H9 (cell line): ENCODE measurements around the gene HDAC7. TPM values are rescaled to one million over a fixed set of nuclear protein-coding genes. Genes with fewer than 3 reads are reported as not detected.

Experiments used
- DNase-seq: peaks from one replicate; pipeline ENCODE4 v3.0.0-alpha.2; 2017
- H2AFZ ChIP-seq: one replicate; pipeline ENCODE4 v1.6.1; 2013; ENCODE audit warnings: mild to moderate bottlenecking, low read length, control low read depth, moderate library complexity
- H2AK5ac ChIP-seq: 2 replicates; pipeline ENCODE4 v1.6.1; 2013; ENCODE audit warnings: low read length, control low read depth, mixed read lengths; ENCODE audit not compliant: insufficient read length
- H2BK120ac ChIP-seq: one replicate; pipeline ENCODE4 v1.6.1; 2013; ENCODE audit warnings: low read depth, mild to moderate bottlenecking, low read length, control low read depth, inconsistent platforms; ENCODE audit not compliant: poor library complexity, severe bottlenecking
- H2BK12ac ChIP-seq: 2 replicates; pipeline ENCODE4 v1.6.1; 2013; ENCODE audit warnings: low read length, control low read depth, mixed read lengths, low read depth; ENCODE audit not compliant: insufficient read length
- H2BK15ac ChIP-seq: 2 replicates; pipeline ENCODE4 v1.6.1; 2013; ENCODE audit warnings: low read depth, low read length, control low read depth
- H2BK20ac ChIP-seq: one replicate; pipeline ENCODE4 v1.6.1; 2013; ENCODE audit warnings: low read depth, mild to moderate bottlenecking, low read length, control low read depth, inconsistent platforms; ENCODE audit not compliant: poor library complexity, severe bottlenecking
- H2BK5ac ChIP-seq: 2 replicates; pipeline ENCODE4 v1.6.1; 2013; ENCODE audit warnings: low read length, control low read depth, mixed read lengths; ENCODE audit not compliant: insufficient read length
- H3K14ac ChIP-seq: 2 replicates; pipeline ENCODE4 v1.6.1; 2013; ENCODE audit warnings: low read length, control low read depth; ENCODE audit not compliant: insufficient read depth
- H3K18ac ChIP-seq: 2 replicates; pipeline ENCODE4 v1.6.1; 2013; ENCODE audit warnings: low read depth, mild to moderate bottlenecking, mixed read lengths, low read length, control low read depth; ENCODE audit not compliant: insufficient read length
- H3K23ac ChIP-seq: 2 replicates; pipeline ENCODE4 v1.6.1; 2013; ENCODE audit warnings: low read length, control low read depth, mixed read lengths, low read depth; ENCODE audit not compliant: insufficient read length
- H3K23me2 ChIP-seq: 2 replicates; pipeline ENCODE4 v1.6.1; 2013; ENCODE audit warnings: low read depth, mild to moderate bottlenecking, mixed read lengths, low read length, control low read depth; ENCODE audit not compliant: insufficient read length, poor library complexity, severe bottlenecking
- H3K27ac ChIP-seq: 2 replicates; pipeline ENCODE4 v1.5.1; 2013; ENCODE audit warnings: low read length, control low read depth, mixed read lengths, low read depth; ENCODE audit not compliant: insufficient read length
- H3K27me3 ChIP-seq: 2 replicates; pipeline ENCODE4 v1.6.1; 2013; ENCODE audit warnings: low read length, control low read depth, inconsistent platforms; ENCODE audit not compliant: insufficient read depth
- H3K4ac ChIP-seq: 2 replicates; pipeline ENCODE4 v1.6.1; 2013; ENCODE audit warnings: low read depth, mild to moderate bottlenecking, control low read depth, inconsistent platforms, low read length, moderate library complexity
- H3K4me1 ChIP-seq: 2 replicates; pipeline ENCODE4 v1.6.1; 2013; ENCODE audit warnings: low read length, control low read depth, inconsistent platforms; ENCODE audit not compliant: insufficient read depth
- H3K4me2 ChIP-seq: 2 replicates; pipeline ENCODE4 v1.6.1; 2013; ENCODE audit warnings: low read length, control low read depth, mixed read lengths; ENCODE audit not compliant: insufficient read length, insufficient read depth
- H3K56ac ChIP-seq: 2 replicates; pipeline ENCODE4 v1.6.1; 2013; ENCODE audit warnings: low read depth, mild to moderate bottlenecking, mixed read lengths, low read length, control low read depth; ENCODE audit not compliant: insufficient read length
- H3K79me1 ChIP-seq: 2 replicates; pipeline ENCODE4 v1.6.1; 2013; ENCODE audit warnings: low read depth, mild to moderate bottlenecking, moderate library complexity, low read length, control low read depth, inconsistent platforms; ENCODE audit not compliant: insufficient read depth, poor library complexity, severe bottlenecking
- H3K79me2 ChIP-seq: 2 replicates; pipeline ENCODE4 v1.6.1; 2013; ENCODE audit warnings: low read length, control low read depth, inconsistent platforms; ENCODE audit not compliant: insufficient read depth
- H3K9ac ChIP-seq: 2 replicates; pipeline ENCODE4 v1.6.1; 2013; ENCODE audit warnings: low read length, control low read depth, mixed read lengths; ENCODE audit not compliant: insufficient read length; ENCODE audit errors: extremely low read depth
- H3K9me3 ChIP-seq: one replicate; pipeline ENCODE4 v1.6.1; 2013; ENCODE audit warnings: low read depth, low read length, inconsistent platforms; ENCODE audit not compliant: control insufficient read depth
- H3T11ph ChIP-seq: one replicate; pipeline ENCODE4 v1.6.1; 2013; ENCODE audit warnings: mild to moderate bottlenecking, low read length, control low read depth, inconsistent platforms
- H4K20me1 ChIP-seq: one replicate; pipeline ENCODE4 v1.6.1; 2013; ENCODE audit not compliant: control insufficient read depth, insufficient read length, insufficient read depth
- H4K5ac ChIP-seq: 2 replicates; pipeline ENCODE4 v1.6.1; 2013; ENCODE audit warnings: low read depth, mild to moderate bottlenecking, mixed read lengths, low read length, control low read depth; ENCODE audit not compliant: insufficient read length
- H4K8ac ChIP-seq: replicated peaks from 2 replicates; pipeline ENCODE4 v1.6.1; 2013; ENCODE audit warnings: low read length, control low read depth, mixed read lengths, low read depth; ENCODE audit not compliant: insufficient read length
- H4K91ac ChIP-seq: 2 replicates; pipeline ENCODE4 v1.6.1; 2013; ENCODE audit warnings: low read depth, mild to moderate bottlenecking, moderate library complexity, mixed read lengths, low read length, control low read depth; ENCODE audit not compliant: insufficient read length
- H3K27ac Mint-ChIP-seq, 3 experiments: 2 replicates in 2 of 3; 3 replicates in 1 of 3; pipeline ENCODE4 v1.8.0; 2020 to 2021; ENCODE audit warnings: mixed read lengths in 3 of 3, mild to moderate bottlenecking in 1 of 3, moderate library complexity in 1 of 3
- H3K27me3 Mint-ChIP-seq: 2 replicates; pipeline ENCODE4 v1.8.0; 2021; ENCODE audit warnings: low read depth, mild to moderate bottlenecking, moderate library complexity, mixed read lengths
- H3K36me3 Mint-ChIP-seq, 3 experiments: 2 replicates in 2 of 3; 3 replicates in 1 of 3; pipeline ENCODE4 v1.8.0; 2020 to 2021; ENCODE audit warnings: low read depth in 3 of 3, mixed read lengths in 3 of 3; ENCODE audit not compliant: insufficient read depth in 1 of 3
- H3K4me1 Mint-ChIP-seq, 2 experiments: 2 replicates each; pipeline ENCODE4 v1.8.0; 2020; ENCODE audit warnings: mixed read lengths in 2 of 2
- H3K4me3 Mint-ChIP-seq, 2 experiments: 2 replicates in 1 of 2; 3 replicates in 1 of 2; pipeline ENCODE4 v1.8.0; 2020 to 2021; ENCODE audit warnings: mild to moderate bottlenecking in 2 of 2, mixed read lengths in 2 of 2, moderate library complexity in 1 of 2
- H3K9me3 Mint-ChIP-seq, 2 experiments: 2 replicates in 1 of 2; 3 replicates in 1 of 2; pipeline ENCODE4 v1.8.0; 2020; ENCODE audit warnings: mild to moderate bottlenecking in 2 of 2, mixed read lengths in 2 of 2, moderate library complexity in 1 of 2
- WGBS: extraction: QIAGEN DNeasy Blood & Tissue Kit; methylation state at CpG from one replicate; pipeline ENCODE4 v1.1.7; 2013; ENCODE audit warnings: missing lambda C conversion rate, low lambda C conversion rate, mixed read lengths; ENCODE audit not compliant: insufficient read length; ENCODE audit errors: extremely low coverage; 5-methylcytosine and 5-hydroxymethylcytosine counted together
- total RNA-seq: library from RNA; stranded (reverse); gene quantifications from 2 replicates; pipeline ENCODE4 v1.2.1, GENCODE V29; 2021
- TF ChIP-seq, protein P1 (sequence below): fragments of 200-600 bp; sonication (generic); conservative IDR thresholded peaks from 3 replicates; pipeline ENCODE4 v1.8.0; 2021; ENCODE audit warnings: antibody characterized with exemption, mild to moderate bottlenecking

HDAC7 gene
- total RNA-seq, 1 experiment from 2014 or later: 72.1 TPM

DNA sequence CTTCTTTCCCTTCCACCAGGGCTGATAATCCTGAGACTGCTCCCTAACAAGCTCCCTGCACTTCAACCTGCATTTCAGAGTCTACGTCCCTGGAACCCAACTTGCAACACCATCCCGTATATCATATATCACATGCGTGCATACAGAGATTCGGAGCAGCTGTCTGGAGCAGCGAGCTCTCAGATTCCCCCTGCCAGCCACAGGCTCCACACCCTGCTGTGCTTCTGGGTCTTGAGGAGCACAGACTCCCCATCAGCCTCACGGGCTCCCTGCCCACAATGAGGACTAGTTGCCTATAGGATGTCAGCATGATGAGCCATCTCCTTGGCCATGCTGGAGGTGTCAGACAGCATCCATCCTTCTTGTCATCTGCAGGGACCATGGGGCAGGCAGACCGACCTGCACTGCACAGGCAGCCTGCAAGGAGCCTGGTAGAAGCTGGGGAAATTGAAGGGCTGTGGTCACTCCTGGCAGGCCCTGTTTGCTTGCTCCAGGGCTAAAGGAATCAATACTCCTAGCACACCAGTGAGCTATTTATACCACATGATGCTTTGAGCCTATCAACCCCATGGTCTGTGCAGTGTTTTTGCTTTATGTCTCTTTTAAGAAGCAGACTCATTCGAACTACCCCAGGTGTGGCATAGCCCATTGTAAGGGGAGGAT lies 19.6 kb upstream of the HDAC7 start:
- H3K9me3 Mint-ChIP-seq: no peaks in the 10 kb centered on the region; a peak in 1 of 5 replicates
- Histone ChIP-seq H3K56ac (no peak overlapping the region), H3K27me3 (no peaks in the 10 kb centered on the region), H2BK15ac (no peak overlapping the region), H3K4me2 (no peak overlapping the region), H3T11ph (no peak overlapping the region), H3K23ac (no peak overlapping the region), H3K14ac (no peak overlapping the region), H2AK5ac (no peak overlapping the region), H4K8ac (no peak overlapping the region), H2BK20ac (no peak overlapping the region), H3K27ac (no peak overlapping the region), H3K9ac (no peak overlapping the region), H2BK120ac (no peak overlapping the region), H2BK12ac (no peak overlapping the region), H4K91ac (no peak overlapping the region), H3K4me1 (peaks cover 4% of the 10 kb centered on the region; the same call in 1 of the 2 replicates), H3K4ac (no peak overlapping the region), H3K79me1 (no peaks in the 10 kb centered on the region), H2AFZ (no peak overlapping the region), H3K9me3 (no peaks in the 10 kb centered on the region), H4K20me1 (no peaks in the 10 kb centered on the region), H3K18ac (no peak overlapping the region), H2BK5ac (no peak overlapping the region), H4K5ac (no peak overlapping the region), H3K23me2 (no peaks in the 10 kb centered on the region), H3K79me2 (no peaks in the 10 kb centered on the region)
- no CpG with 5 or more reads among the region's 8 CpGs for WGBS
- DNase-seq: peak; percentile 27
- TF ChIP-seq, protein P1, sequence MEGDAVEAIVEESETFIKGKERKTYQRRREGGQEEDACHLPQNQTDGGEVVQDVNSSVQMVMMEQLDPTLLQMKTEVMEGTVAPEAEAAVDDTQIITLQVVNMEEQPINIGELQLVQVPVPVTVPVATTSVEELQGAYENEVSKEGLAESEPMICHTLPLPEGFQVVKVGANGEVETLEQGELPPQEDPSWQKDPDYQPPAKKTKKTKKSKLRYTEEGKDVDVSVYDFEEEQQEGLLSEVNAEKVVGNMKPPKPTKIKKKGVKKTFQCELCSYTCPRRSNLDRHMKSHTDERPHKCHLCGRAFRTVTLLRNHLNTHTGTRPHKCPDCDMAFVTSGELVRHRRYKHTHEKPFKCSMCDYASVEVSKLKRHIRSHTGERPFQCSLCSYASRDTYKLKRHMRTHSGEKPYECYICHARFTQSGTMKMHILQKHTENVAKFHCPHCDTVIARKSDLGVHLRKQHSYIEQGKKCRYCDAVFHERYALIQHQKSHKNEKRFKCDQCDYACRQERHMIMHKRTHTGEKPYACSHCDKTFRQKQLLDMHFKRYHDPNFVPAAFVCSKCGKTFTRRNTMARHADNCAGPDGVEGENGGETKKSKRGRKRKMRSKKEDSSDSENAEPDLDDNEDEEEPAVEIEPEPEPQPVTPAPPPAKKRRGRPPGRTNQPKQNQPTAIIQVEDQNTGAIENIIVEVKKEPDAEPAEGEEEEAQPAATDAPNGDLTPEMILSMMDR: no peak
- H3K4me1 Mint-ChIP-seq: peaks cover 26 to 42% of the 10 kb centered on the region in 2 experiments
- no peak overlapping the region for H3K27ac Mint-ChIP-seq
- H3K4me3 Mint-ChIP-seq: no peak overlapping the region
- peaks cover 20% of the 10 kb centered on the region for H3K27me3 Mint-ChIP-seq
- no peaks in the 10 kb centered on the region for H3K36me3 Mint-ChIP-seq
